Liver (tissue), 9 donors: ENCODE results near the gene GDI1. TPM values are rescaled to one million over a fixed set of nuclear protein-coding genes. Genes with fewer than 3 reads are reported as not detected.

ENCODE experiments used
- DNase-seq: peaks from one replicate; pipeline ENCODE4 v3.0.0-alpha.2; 2017; ENCODE audit warnings: low spot score
- H3K27ac ChIP-seq, 2 donors: one replicate each; pipeline ENCODE4 v1.7.0; 2013; ENCODE audit warnings: inconsistent platforms in 2 of 2, low read length in 2 of 2, control low read depth in 1 of 2, low read depth in 1 of 2, mild to moderate bottlenecking in 1 of 2
- H3K27me3 ChIP-seq, 4 donors: one replicate each; pipeline versions ENCODE4 v1.6.1 to v1.7.0; 2013; ENCODE audit warnings: low read length in 3 of 4, inconsistent platforms in 1 of 4, mild to moderate bottlenecking in 1 of 4, moderate library complexity in 1 of 4; ENCODE audit not compliant: control insufficient read depth in 4 of 4, insufficient read depth in 4 of 4
- H3K36me3 ChIP-seq, 4 donors: one replicate each; pipeline versions ENCODE4 v1.6.1 to v1.7.0; 2013; ENCODE audit warnings: low read length in 3 of 4, mild to moderate bottlenecking in 3 of 4, low read depth in 1 of 4, moderate library complexity in 1 of 4; ENCODE audit not compliant: control insufficient read depth in 4 of 4, insufficient read depth in 3 of 4
- H3K4me1 ChIP-seq, 4 donors: one replicate each; pipeline versions ENCODE4 v1.6.1 to v1.7.0; 2013; ENCODE audit warnings: low read length in 3 of 4, mild to moderate bottlenecking in 3 of 4, moderate library complexity in 1 of 4; ENCODE audit not compliant: control insufficient read depth in 4 of 4, insufficient read depth in 4 of 4
- H3K4me3 ChIP-seq, 3 donors: one replicate each; pipeline versions ENCODE4 v1.6.1 to v1.7.0; 2013; ENCODE audit warnings: low read length in 3 of 3, control low read depth in 1 of 3, low read depth in 1 of 3, mild to moderate bottlenecking in 1 of 3
- H3K9ac ChIP-seq, 2 donors: one replicate each; pipeline ENCODE4 v1.7.0; 2013; ENCODE audit warnings: low read length in 2 of 2, mild to moderate bottlenecking in 2 of 2, moderate library complexity in 2 of 2, control low read depth in 1 of 2, low read depth in 1 of 2
- H3K9me3 ChIP-seq, 4 donors: one replicate each; pipeline versions ENCODE4 v1.6.1 to v1.7.0; 2013; ENCODE audit warnings: low read length in 3 of 4; ENCODE audit not compliant: control insufficient read depth in 4 of 4
- FOXA1 ChIP-seq: IDR thresholded peaks from 2 replicates; pipeline ENCODE4 v1.6.1; 2016; ENCODE audit warnings: antibody characterized with exemption
- FOXA2 ChIP-seq: IDR thresholded peaks from 2 replicates; pipeline ENCODE4 v1.6.1; 2016; ENCODE audit warnings: antibody characterized with exemption
- GABPA ChIP-seq, 2 donors: IDR thresholded peaks in 1 of 2; conservative IDR thresholded peaks in 1 of 2; 2 replicates each; pipeline ENCODE4 v1.6.1; 2016; ENCODE audit warnings: antibody characterized with exemption in 2 of 2, mild to moderate bottlenecking in 1 of 2, moderate library complexity in 1 of 2
- HNF4A ChIP-seq, 2 donors: conservative IDR thresholded peaks; 2 replicates each; pipeline ENCODE4 v1.6.1; 2016; ENCODE audit warnings: antibody characterized with exemption in 2 of 2, mild to moderate bottlenecking in 2 of 2
- HNF4G ChIP-seq: IDR thresholded peaks from 2 replicates; pipeline ENCODE4 v1.6.1; 2016; ENCODE audit warnings: antibody characterized with exemption
- NR2F2 ChIP-seq: IDR thresholded peaks from 2 replicates; pipeline ENCODE4 v1.6.1; 2016; ENCODE audit warnings: antibody characterized with exemption
- RAD21 ChIP-seq, 2 donors: IDR thresholded peaks; 2 replicates each; pipeline ENCODE4 v1.6.1; 2016; ENCODE audit warnings: antibody characterized with exemption in 2 of 2, mild to moderate bottlenecking in 2 of 2
- SP1 ChIP-seq: IDR thresholded peaks from 2 replicates; pipeline ENCODE4 v1.6.1; 2018; ENCODE audit warnings: antibody characterized with exemption, mild to moderate bottlenecking
- TAF1 ChIP-seq: conservative IDR thresholded peaks from 2 replicates; pipeline ENCODE4 v1.6.1; 2016; ENCODE audit warnings: antibody characterized with exemption, mild to moderate bottlenecking
- YY1 ChIP-seq: IDR thresholded peaks from 2 replicates; pipeline ENCODE4 v1.6.1; 2016; ENCODE audit warnings: antibody characterized with exemption, mild to moderate bottlenecking
- WGBS: extraction: QIAGEN DNeasy Blood & Tissue Kit; methylation state at CpG from one replicate; pipeline ENCODE4 v1.1.7; 2013; 5-methylcytosine and 5-hydroxymethylcytosine counted together
- polyA plus RNA-seq, 2 donors: library from polyadenylated mRNA; stranded (reverse) in 1 of 2; unstranded in 1 of 2; fragments of 200-250 nt in 1 of 2; fragments of >200 nt in 1 of 2; fragmentation: Nextera tagmentation in 1 of 2; extraction: Ambion mirVana in 1 of 2; gene quantifications; one replicate each; pipeline versions ENCODE4 v1.2.1 to v1.2.3, GENCODE V29; 2013 to 2015
- total RNA-seq, 2 donors: library from RNA; depleted of rRNA; stranded (reverse); fragments of >200 nt; gene quantifications; one replicate each; pipeline ENCODE4 v1.2.3, GENCODE V29; 2014
- TF ChIP-seq, protein P1 (sequence below): IDR thresholded peaks from 2 replicates; pipeline ENCODE4 v1.6.1; 2016; ENCODE audit warnings: antibody characterized with exemption
- TF ChIP-seq, protein P2 (sequence below): IDR thresholded peaks from 2 replicates; pipeline ENCODE4 v1.6.1; 2016; ENCODE audit warnings: antibody characterized with exemption, mild to moderate bottlenecking
- TF ChIP-seq, protein P3 (sequence below): IDR thresholded peaks from 2 replicates; pipeline ENCODE4 v1.6.1; 2016; ENCODE audit warnings: antibody characterized with exemption
- TF ChIP-seq, protein P4 (sequence below): fragments of 150-350 bp; IDR thresholded peaks from 2 replicates; pipeline ENCODE4 v1.5.1; 2017; ENCODE audit warnings: improper control_type of control experiment, low read depth, low read length; ENCODE audit not compliant: missing input control
- TF ChIP-seq, protein P5 (sequence below): IDR thresholded peaks from 2 replicates; pipeline ENCODE4 v1.6.1; 2016; ENCODE audit warnings: antibody characterized with exemption
- donor health status: healthy.
- donor health status: healthy.
- donor health status: healthy.
- donor health status: healthy.
- donor health status: healthy.

GDI1 gene
- total and polyA plus RNA-seq, 4 donors = 12.8 to 35.6 (median 20.5) TPM

DNA sequence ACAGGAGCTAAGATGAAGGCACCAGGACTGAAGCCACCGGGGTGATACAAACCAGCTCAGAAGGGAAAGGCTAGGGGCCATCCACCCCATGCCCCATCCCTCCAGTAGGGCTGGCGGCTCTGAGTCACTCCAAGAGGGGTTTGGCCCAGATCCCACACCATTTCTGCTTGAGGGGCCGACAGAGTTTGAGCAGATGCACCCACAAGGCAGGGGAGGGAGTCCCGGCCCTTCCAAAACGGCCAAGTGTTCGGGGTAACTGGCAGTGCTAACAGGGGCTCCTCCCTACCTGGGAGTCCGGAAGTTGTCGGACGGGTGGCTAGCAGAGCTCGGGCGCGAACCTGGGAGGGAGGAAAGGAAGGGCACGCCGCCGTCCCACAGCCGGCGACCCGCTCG, 53.1 kb downstream of the GDI1 start:
- Histone ChIP-seq H3K4me3 (peak overlapping the region; percentile 52 to 67 (median 57)), H3K4me1 (peaks cover 6 to 23% (median 13%) of the 10 kb centered on the region in 4 donors), H3K36me3 (peaks cover 0 to 4% (median 1%) of the 10 kb centered on the region in 4 donors), H3K9ac (peak overlapping the region; percentile 5 to 21), H3K27ac (peak overlapping the region; percentile 83 to 84), H3K9me3 (no peaks in the 10 kb centered on the region), H3K27me3 (peaks cover 0 to 3% (median 0%) of the 10 kb centered on the region in 4 donors)
- no peak for DNase-seq
- no peak for TF ChIP-seq NR2F2
- TF ChIP-seq, protein P1, sequence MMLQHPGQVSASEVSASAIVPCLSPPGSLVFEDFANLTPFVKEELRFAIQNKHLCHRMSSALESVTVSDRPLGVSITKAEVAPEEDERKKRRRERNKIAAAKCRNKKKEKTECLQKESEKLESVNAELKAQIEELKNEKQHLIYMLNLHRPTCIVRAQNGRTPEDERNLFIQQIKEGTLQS = no peak
- TF ChIP-seq, protein P2, sequence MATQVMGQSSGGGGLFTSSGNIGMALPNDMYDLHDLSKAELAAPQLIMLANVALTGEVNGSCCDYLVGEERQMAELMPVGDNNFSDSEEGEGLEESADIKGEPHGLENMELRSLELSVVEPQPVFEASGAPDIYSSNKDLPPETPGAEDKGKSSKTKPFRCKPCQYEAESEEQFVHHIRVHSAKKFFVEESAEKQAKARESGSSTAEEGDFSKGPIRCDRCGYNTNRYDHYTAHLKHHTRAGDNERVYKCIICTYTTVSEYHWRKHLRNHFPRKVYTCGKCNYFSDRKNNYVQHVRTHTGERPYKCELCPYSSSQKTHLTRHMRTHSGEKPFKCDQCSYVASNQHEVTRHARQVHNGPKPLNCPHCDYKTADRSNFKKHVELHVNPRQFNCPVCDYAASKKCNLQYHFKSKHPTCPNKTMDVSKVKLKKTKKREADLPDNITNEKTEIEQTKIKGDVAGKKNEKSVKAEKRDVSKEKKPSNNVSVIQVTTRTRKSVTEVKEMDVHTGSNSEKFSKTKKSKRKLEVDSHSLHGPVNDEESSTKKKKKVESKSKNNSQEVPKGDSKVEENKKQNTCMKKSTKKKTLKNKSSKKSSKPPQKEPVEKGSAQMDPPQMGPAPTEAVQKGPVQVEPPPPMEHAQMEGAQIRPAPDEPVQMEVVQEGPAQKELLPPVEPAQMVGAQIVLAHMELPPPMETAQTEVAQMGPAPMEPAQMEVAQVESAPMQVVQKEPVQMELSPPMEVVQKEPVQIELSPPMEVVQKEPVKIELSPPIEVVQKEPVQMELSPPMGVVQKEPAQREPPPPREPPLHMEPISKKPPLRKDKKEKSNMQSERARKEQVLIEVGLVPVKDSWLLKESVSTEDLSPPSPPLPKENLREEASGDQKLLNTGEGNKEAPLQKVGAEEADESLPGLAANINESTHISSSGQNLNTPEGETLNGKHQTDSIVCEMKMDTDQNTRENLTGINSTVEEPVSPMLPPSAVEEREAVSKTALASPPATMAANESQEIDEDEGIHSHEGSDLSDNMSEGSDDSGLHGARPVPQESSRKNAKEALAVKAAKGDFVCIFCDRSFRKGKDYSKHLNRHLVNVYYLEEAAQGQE = no peak
- no peak for TF ChIP-seq GABPA (IDR thresholded peaks at IDR 0.05 in 1 of 2, conservative IDR thresholded peaks at IDR 0.05 in 1 of 2)
- TF ChIP-seq FOXA2 = no peak
- no peak for TF ChIP-seq TAF1
- no peak for TF ChIP-seq HNF4A (conservative IDR thresholded peaks at IDR 0.05)
- TF ChIP-seq FOXA1 = no peak
- no peak for TF ChIP-seq RAD21 (IDR thresholded peaks at IDR 0.05)
- TF ChIP-seq, protein P3, sequence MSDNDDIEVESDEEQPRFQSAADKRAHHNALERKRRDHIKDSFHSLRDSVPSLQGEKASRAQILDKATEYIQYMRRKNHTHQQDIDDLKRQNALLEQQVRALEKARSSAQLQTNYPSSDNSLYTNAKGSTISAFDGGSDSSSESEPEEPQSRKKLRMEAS = no peak
- no peak for TF ChIP-seq YY1
- TF ChIP-seq, protein P4, sequence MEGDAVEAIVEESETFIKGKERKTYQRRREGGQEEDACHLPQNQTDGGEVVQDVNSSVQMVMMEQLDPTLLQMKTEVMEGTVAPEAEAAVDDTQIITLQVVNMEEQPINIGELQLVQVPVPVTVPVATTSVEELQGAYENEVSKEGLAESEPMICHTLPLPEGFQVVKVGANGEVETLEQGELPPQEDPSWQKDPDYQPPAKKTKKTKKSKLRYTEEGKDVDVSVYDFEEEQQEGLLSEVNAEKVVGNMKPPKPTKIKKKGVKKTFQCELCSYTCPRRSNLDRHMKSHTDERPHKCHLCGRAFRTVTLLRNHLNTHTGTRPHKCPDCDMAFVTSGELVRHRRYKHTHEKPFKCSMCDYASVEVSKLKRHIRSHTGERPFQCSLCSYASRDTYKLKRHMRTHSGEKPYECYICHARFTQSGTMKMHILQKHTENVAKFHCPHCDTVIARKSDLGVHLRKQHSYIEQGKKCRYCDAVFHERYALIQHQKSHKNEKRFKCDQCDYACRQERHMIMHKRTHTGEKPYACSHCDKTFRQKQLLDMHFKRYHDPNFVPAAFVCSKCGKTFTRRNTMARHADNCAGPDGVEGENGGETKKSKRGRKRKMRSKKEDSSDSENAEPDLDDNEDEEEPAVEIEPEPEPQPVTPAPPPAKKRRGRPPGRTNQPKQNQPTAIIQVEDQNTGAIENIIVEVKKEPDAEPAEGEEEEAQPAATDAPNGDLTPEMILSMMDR = no peak
- TF ChIP-seq, protein P5, sequence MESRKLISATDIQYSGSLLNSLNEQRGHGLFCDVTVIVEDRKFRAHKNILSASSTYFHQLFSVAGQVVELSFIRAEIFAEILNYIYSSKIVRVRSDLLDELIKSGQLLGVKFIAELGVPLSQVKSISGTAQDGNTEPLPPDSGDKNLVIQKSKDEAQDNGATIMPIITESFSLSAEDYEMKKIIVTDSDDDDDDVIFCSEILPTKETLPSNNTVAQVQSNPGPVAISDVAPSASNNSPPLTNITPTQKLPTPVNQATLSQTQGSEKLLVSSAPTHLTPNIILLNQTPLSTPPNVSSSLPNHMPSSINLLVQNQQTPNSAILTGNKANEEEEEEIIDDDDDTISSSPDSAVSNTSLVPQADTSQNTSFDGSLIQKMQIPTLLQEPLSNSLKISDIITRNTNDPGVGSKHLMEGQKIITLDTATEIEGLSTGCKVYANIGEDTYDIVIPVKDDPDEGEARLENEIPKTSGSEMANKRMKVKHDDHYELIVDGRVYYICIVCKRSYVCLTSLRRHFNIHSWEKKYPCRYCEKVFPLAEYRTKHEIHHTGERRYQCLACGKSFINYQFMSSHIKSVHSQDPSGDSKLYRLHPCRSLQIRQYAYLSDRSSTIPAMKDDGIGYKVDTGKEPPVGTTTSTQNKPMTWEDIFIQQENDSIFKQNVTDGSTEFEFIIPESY = no peak
- TF ChIP-seq SP1 = no peak
- no peak for TF ChIP-seq HNF4G
- WGBS = 1% methylated on average over 19 of the region's 19 CpGs
